NCI-H774 (cell line): ENCODE results near the gene PDZD2.
A peak's percentile ranks its signal among the peaks of the same experiment; 100 is the strongest.
"Not testable (repeated sequence)": the region's sequence is repeated elsewhere in the genome, so short reads cannot be mapped to it uniquely, and the experiment has no call there.

Experiments used
- DNase-seq: peaks from one replicate; lab custom pipeline; 2025; lab: John Stamatoyannopoulos, UW

PDZD2 gene

GRCh38 chr5:31691408-31691807 lies 52.5 kb downstream of the PDZD2 start:
- not testable (repeated sequence) for DNase-seq

- DNase-seq, result no peak
Measured at GRCh38 chr5:31692561-31693221, 53.8 kb downstream of the PDZD2 start.

DNA sequence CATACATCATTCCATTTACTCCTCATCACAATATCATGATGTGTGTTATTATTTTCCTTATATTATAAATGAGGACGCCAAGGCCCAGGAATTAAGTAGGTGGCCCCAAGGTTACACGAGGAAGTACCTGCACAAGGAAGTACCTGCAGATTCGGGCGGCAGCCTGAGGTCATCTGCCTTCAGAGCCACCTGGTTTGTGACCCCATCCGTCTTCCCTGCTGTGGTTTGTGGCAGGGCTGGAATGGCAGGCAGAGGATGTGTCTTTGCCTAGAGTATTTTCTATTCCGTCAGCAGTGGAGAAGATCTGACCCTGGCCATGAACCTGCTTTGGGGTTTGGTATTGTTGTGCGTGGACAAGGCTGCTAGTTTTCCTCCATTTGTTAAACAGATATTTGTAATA lies 59.7 kb downstream of the PDZD2 start:
- DNase-seq, result no peak

GRCh38 chr5:31701642-31702299 lies 62.8 kb downstream of the PDZD2 start:
- DNase-seq, result no peak

DNA sequence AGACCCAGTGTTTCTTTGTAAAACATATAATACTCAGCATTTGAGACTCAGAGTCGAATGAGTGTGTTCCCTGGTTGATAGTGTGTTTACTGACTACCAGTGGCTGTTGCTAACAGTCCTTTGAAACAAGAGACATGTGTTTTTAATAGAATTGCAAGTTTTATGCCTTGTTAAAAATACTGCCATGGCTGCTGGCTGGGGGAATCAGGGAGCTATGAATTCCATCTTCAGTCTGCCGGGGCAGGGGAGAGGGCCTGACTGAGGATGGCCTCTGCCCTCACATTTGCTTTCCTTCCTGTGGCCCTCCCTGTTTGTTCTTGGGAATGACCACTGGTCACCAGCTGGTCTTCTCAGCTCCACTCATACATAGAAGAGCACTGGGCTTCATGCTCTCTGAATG lies 63.8 kb downstream of the PDZD2 start:
- DNase-seq, result no peak

GRCh38 chr5:31703757-31704156 lies 64.8 kb downstream of the PDZD2 start:
- DNase-seq, result no peak

DNA sequence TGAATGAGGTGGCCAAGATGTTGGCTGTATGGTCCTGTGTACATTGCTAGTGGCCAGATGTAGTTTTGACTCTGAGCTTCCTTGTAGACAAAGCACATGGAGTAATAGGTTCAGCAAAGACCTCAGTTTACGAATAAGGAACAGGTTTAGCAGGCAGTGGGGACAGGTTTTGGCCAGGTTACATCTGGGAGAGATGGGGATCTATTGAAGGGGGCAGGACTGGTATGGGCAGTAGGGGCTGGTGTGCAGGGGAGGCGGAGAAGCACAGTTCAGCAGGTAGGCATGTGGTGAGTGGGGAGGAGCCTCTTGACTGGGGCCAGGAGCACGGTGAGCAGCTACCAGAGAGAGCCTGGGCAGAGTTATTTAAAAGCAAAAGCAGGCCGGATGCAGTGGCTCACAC lies 67.3 kb downstream of the PDZD2 start:
- no peak for DNase-seq

- DNase-seq, result no peak
Measured at GRCh38 chr5:31707329-31707728, 68.4 kb downstream of the PDZD2 start.

DNA sequence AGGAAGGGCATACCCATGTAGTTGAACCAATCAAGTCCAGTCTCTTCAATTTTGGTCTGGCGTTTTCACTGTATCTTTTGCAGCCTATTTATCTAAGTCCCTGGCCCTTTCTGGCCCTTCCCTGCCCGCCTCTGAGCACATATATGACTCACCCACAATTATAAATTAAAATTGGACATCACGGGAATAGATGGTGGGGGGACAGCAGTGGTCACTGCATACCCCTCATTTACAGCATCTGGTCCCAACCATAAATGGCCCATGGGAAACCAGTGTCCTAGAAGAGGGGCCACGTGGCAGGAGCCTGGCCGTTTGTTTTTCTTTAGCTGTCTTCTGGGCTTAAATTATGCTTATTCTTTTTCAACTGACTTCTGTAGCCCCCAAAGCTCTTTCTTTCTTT lies 69.2 kb downstream of the PDZD2 start:
- DNase-seq, result no peak

- DNase-seq, result no peak
Measured at GRCh38 chr5:31711363-31711762, 72.4 kb downstream of the PDZD2 start.

DNA sequence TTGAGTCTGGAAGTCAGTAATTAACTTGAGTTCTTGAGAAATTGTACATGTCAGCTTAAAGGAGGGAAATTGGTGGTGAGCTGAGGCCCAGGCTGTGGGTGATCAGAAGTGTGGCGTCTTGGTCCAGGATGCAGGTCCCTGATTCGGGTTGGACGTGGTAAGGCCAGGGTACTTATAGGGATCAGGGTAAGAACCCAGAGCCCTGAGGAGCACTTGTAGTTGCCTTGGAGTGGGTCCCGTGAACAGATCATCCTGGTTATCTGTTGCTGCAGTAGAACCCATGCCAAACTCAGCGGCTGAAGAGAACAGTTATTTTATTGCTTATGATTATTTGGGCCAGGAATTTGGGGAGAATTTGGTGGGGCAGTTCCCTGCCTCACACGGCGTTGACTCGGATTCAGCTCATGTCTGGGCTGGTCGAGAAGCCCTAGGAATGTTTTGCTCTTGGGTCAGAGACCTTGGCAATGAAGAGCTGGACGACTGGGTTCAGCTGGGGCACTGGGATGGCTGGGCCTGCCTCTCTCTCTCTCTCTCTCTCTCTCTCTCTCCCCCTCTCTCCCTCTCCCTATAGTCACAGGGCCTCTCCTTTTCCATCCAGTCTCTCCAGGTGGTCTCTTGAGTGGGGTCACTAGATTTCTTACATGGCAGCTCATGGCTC lies 73.1 kb downstream of the PDZD2 start:
- no peak for DNase-seq

DNA sequence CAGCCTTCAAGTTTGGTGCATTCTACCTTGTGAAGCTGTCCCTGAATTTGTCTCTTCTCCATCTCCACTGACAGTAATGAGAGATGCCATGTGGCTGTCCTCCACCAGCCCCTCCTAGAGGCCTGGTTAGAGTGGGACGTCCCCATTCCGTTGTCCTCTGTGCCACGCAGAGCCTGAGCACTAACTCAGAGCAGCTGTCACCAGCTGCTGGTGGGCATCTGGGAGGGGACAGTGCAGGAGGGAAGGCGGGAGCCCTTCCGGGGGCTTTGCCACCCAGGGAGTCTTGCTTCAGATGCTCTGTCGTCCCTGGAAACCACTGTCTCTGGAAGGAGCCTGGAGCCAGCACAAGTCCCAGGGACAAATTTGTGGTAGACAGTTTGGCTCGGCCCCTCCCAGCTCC lies 78.6 kb downstream of the PDZD2 start:
- DNase-seq, result no peak

DNA sequence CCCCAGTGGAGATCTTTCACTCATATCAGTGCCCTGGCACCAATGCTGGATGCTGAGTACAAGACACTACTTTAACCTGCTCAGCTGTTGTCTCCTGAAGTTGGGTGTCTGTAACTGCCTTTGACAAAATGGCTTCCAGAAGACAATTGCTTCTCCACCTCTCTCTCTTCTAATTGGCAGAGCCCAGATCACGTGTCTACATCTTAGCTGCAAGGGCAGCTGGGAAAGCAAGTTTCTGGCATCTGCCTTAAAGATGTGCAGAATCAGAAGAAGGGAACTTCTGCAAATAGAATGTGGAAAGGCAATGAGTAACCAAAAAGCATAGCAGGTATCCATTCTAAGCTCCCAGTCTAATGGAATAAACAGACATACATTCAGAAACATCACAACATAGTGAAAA lies 81.1 kb downstream of the PDZD2 start:
- no peak for DNase-seq

DNA sequence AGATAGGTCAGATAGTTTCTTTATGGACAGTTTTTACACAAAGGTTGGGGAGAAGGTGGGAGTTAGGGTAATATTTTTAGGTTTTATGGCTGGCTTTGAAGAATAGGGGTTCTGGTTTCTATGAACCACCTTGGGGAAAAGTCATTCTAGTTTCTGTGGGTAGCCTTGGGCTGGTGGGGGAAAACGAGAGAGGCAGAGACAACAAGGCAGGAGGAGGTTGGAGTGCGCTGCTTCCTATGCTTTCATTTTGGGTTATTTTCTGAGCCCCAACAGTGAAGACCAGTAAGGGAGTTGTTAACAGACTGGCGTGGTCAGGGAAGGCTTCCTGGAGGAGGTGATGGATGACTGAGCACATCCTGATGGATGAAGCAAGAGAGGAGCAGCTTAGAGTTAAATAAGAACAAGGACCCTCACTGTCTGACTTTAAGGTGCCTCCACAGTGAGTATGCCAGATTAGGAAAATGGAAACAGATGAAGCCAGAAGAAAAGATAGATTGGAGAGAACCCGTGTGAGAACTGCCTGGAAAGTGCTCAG lies 81.9 kb downstream of the PDZD2 start:
- DNase-seq, result no peak

GRCh38 chr5:31722111-31722510 lies 83.2 kb downstream of the PDZD2 start:
- DNase-seq, result no peak

GRCh38 chr5:31725996-31726395 lies 87.1 kb downstream of the PDZD2 start:
- no peak for DNase-seq

- DNase-seq, result no peak
Measured at GRCh38 chr5:31726952-31727351, 88.0 kb downstream of the PDZD2 start.

DNA sequence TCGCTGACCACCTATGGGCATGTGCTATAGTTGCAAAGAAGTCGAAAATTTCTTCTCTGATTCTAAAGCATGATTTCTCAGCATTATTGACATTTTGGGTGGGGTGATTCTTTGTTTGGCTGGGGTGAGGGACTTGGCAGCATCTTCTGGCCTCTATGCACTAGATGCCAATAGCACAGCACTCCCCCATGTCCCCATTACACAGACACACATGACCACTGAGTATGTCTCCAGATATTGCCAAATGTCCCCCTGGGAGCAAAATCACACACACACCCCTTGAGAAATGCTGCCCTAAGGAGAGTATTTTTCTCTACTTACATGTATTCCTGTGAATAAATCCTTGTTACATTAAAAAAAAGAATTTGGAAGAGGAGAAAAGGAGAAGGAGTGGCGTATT lies 89.1 kb downstream of the PDZD2 start:
- DNase-seq, result no peak

DNA sequence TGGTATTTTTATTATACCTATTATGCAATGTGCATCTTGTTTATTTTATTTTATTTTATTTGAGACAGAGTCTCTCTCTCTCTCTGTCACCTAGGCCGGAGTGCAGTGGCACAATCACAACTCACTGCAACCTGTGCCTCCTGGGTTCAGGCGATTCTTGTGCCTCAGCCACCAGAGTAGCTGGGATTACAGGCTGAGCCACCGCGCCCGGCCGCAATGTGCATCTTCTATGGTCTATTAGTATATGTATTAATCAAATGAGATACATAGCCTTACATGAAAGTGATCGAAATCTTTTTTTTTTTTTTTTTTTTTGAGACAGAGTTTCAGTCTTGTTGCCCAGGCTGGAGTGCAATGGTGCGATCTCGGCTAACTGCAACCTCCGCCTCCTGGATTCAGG lies 89.9 kb downstream of the PDZD2 start:
- DNase-seq, result not testable (repeated sequence)

DNA sequence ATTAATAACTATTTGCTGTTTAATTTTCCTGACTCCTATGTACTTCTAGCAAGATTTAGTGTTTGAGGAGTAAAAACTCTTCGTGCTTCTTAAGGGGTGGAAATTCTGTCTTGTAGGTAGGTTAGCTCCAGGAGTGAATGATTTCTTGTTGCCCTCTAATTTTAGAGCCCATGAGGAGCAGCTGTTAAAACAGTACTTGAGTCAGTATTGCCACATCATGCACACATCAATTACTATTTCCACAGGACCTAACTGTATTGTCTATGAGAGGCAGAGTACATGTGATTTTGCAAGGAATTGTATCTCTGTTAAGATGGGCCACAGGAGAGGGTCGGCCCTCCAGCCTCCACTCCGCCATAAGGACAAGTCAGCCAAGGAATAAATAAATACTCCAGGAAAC lies 91.2 kb downstream of the PDZD2 start:
- peak; percentile 26 for DNase-seq

DNA sequence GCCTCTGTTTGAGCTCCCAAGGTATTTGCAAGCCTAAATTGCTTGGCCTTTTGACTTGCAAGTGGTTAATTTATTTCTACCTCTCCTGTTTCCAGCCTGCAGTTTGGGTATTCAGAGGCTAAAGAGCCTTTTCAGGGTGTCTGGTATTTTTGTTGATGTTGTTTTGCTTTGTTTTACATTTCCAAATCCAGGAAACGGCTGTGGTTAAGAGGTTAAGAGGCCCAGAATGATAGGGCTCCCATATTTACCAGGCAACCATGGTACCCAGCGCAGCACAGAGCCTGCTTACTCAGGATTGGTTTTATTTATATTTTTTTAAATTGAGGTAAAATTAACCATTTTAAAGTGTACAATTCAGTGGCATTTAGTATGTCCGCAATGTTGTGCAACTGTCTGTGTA lies 92.1 kb downstream of the PDZD2 start:
- no peak for DNase-seq

- DNase-seq, result no peak
Measured at GRCh38 chr5:31731710-31732301, 92.9 kb downstream of the PDZD2 start.

DNA sequence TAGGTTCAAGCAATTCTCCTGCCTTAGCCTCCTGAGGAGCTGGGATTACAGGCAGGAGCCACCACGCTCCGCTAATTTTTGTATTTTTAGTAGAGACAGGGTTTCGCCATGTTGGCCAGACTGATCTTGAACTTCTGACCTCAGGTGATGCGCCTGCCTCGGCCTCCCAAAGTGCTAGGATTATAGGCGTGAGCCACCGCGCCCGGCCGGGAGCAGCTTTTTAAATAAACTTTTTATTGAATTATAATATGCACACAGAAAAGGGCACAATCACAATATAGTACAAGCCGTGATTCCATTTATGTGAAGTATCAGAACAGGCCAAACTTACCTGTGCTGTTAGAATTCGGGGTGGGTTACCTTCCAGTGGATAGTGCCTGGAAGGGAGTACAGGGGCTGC lies 93.9 kb downstream of the PDZD2 start:
- DNase-seq, result not testable (repeated sequence)
